Endothelial cell (in vitro differentiated cells): Measurements from ENCODE around the gene KLHDC2. TPM values are rescaled to one million over a fixed set of nuclear protein-coding genes. Genes with fewer than 3 reads are reported as not detected.
A peak's percentile ranks its signal among the peaks of the same experiment; 100 is the strongest.
"Not testable (repeated sequence)": the region's sequence is repeated elsewhere in the genome, so short reads cannot be mapped to it uniquely, and the experiment has no call there.

Experiments used
- DNase-seq: peaks from one replicate; pipeline ENCODE4 v3.0.0; 2021; ENCODE audit warnings: low spot score
- H3K27ac Mint-ChIP-seq: one replicate; pipeline ENCODE4 v1.8.0; 2021; ENCODE audit warnings: mixed read lengths, inconsistent platforms; ENCODE audit not compliant: unreplicated experiment
- H3K27me3 Mint-ChIP-seq: one replicate; pipeline ENCODE4 v1.8.0; 2021; ENCODE audit warnings: mild to moderate bottlenecking, moderate library complexity, mixed read lengths, inconsistent platforms; ENCODE audit not compliant: unreplicated experiment
- H3K36me3 Mint-ChIP-seq: one replicate; pipeline ENCODE4 v1.8.0; 2021; ENCODE audit warnings: mild to moderate bottlenecking, low read depth, mixed read lengths, inconsistent platforms; ENCODE audit not compliant: unreplicated experiment
- H3K4me1 Mint-ChIP-seq: one replicate; pipeline ENCODE4 v1.8.0; 2021; ENCODE audit warnings: mild to moderate bottlenecking, mixed read lengths, inconsistent platforms; ENCODE audit not compliant: unreplicated experiment
- H3K4me3 Mint-ChIP-seq: one replicate; pipeline ENCODE4 v1.8.0; 2021; ENCODE audit warnings: mild to moderate bottlenecking, mixed read lengths, inconsistent platforms; ENCODE audit not compliant: unreplicated experiment
- H3K9me3 Mint-ChIP-seq: one replicate; pipeline ENCODE4 v1.8.0; 2021; ENCODE audit warnings: mixed read lengths, inconsistent platforms; ENCODE audit not compliant: unreplicated experiment
- CTCF ChIP-seq: fragments of 200-600 bp; sonication (generic); IDR thresholded peaks from one replicate; pipeline ENCODE4 v1.5.0; 2021; ENCODE audit warnings: antibody characterized with exemption; ENCODE audit not compliant: unreplicated experiment
- total RNA-seq: library from RNA; stranded (reverse); fragmentation: NEBNext Ultra II Directional; extraction: Animal tissue kit (Norgen Biotek cat#: 25700); gene quantifications from one replicate; pipeline ENCODE4 v1.2.1, GENCODE V29; 2021; ENCODE audit not compliant: unreplicated experiment

KLHDC2 gene
- total RNA-seq, 1 donor from 2014 or later, result 39.7 TPM

DNA sequence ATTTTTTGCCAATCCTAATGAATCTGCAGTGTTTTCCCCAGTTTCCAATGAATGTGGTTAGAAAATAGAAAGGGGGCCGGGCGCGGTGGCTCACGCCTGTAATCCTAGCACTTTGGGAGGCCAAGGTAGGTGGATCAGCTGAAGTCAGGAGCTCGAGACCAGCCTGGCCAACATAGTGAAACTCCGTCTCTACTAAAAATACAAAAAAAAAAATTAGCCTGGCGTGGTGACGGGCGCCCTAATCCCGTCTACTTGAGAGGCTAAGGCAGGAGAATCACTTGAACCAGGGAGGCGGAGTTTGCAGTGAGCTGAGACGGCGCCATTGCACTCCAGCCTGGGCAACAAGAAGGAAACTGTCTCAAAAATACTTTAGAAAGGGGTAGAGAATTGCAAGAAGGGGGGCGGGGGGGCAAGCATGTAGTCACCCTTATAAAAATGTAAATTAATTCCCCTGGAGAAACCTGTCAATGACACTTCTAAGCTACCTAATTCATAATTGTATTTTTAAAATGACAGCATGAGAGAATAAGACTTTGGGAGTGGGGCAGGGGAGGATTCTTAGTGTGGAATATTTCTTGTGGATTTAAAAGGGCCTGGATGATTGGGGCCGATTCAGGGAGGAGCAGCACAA, 1.7 kb downstream of the KLHDC2 start:
- DNase-seq, result no peak
- Mint-ChIP-seq H3K27ac (peak overlapping the region; percentile 98), H3K9me3 (no peaks in the 10 kb centered on the region), H3K27me3 (peaks cover 10% of the 10 kb centered on the region), H3K36me3 (peaks cover 6% of the 10 kb centered on the region), H3K4me1 (peaks cover 14% of the 10 kb centered on the region), H3K4me3 (peak overlapping the region; percentile 98)
- no peak for TF ChIP-seq CTCF

GRCh38 chr14:49770212-49770817, 2.4 kb downstream of the KLHDC2 start:
- peak overlapping the region; percentile 61 for H3K27ac Mint-ChIP-seq
- TF ChIP-seq CTCF, result no peak
- DNase-seq, result no peak
- H3K4me3 Mint-ChIP-seq, result peak overlapping the region; percentile 98
- peaks cover 10% of the 10 kb centered on the region for H3K27me3 Mint-ChIP-seq
- no peaks in the 10 kb centered on the region for H3K9me3 Mint-ChIP-seq
- H3K36me3 Mint-ChIP-seq, result peaks cover 8% of the 10 kb centered on the region
- peaks cover 14% of the 10 kb centered on the region for H3K4me1 Mint-ChIP-seq

DNA sequence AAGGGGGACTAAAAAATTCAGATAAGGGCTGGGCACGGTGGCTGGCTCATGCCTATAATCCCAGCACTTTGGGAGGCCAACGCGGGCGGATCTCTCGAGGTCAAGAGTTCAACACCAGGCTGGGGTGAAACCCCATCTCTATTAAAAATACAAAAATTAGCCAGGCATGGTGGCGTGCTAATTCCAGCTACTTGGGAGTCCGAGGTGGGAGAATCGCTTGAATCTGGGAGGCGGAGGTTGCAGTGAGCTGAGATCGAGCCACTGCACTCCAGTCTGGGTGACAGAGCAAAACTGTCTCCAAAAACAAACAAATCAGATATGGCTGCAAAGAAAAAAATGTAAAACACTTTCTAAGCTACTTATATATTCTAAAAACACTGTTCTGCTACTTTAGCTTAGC, 3.7 kb downstream of the KLHDC2 start:
- not testable (repeated sequence) for H3K27ac Mint-ChIP-seq, DNase-seq, H3K9me3 Mint-ChIP-seq
- Mint-ChIP-seq H3K27me3 (peaks cover 10% of the 10 kb centered on the region), H3K36me3 (peaks cover 11% of the 10 kb centered on the region), H3K4me1 (peaks cover 14% of the 10 kb centered on the region), H3K4me3 (peak overlapping the region; percentile 80)

GRCh38 chr14:49774106-49774505, 6.2 kb downstream of the KLHDC2 start:
- TF ChIP-seq CTCF, result no peak
- Mint-ChIP-seq H3K27ac (no peak overlapping the region), H3K4me3 (no peak overlapping the region), H3K36me3 (peaks cover 11% of the 10 kb centered on the region), H3K27me3 (peaks cover 2% of the 10 kb centered on the region), H3K9me3 (no peaks in the 10 kb centered on the region), H3K4me1 (peaks cover 7% of the 10 kb centered on the region)
- no peak for DNase-seq

DNA sequence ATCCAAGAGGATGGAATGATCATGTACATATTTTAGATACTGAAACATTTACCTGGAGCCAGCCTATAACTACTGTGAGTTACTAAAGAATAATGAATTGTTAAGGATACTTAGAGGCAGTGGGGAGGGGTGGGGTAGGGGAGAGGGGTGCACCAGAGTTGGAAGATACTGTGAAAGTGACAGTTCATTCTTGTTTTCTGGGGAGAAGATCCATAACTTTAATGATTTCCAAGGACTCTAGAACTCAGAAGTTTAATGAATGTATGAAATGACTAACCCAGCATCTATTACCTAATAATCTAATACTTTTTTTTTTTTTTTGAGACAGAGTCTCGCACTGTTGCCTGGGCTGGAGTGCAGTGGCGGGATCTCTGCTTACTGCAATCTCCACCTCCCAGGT, 10.5 kb downstream of the KLHDC2 start:
- H3K9me3 Mint-ChIP-seq, result no peaks in the 10 kb centered on the region
- no peak for TF ChIP-seq CTCF
- H3K36me3 Mint-ChIP-seq, result peaks cover 23% of the 10 kb centered on the region
- no peak overlapping the region for H3K4me3 Mint-ChIP-seq
- DNase-seq, result no peak
- H3K4me1 Mint-ChIP-seq, result no peaks in the 10 kb centered on the region
- H3K27me3 Mint-ChIP-seq, result no peaks in the 10 kb centered on the region
- no peak overlapping the region for H3K27ac Mint-ChIP-seq

- not testable (repeated sequence) for H3K27ac Mint-ChIP-seq, H3K27me3 Mint-ChIP-seq, DNase-seq, H3K4me3 Mint-ChIP-seq, H3K4me1 Mint-ChIP-seq, H3K9me3 Mint-ChIP-seq
- peaks cover 20% of the 10 kb centered on the region for H3K36me3 Mint-ChIP-seq
These were observed 13.1 kb downstream of the KLHDC2 start for GRCh38 chr14:49781040-49781439.
